HPDE6-E6E7 (cell line): ENCODE measurements around the gene EPB41.
"Not testable (repeated sequence)": the region's sequence is repeated elsewhere in the genome, so short reads cannot be mapped to it uniquely, and the experiment has no call there.

Source experiments
- DNase-seq: peaks from one replicate; pipeline ENCODE4 v3.0.0; 2011; ENCODE audit warnings: missing footprints; ENCODE audit errors: extremely low spot score

EPB41 gene

GRCh38 chr1:28981210-28981609 is 66.8 kb downstream of the EPB41 start:
- DNase-seq = no peak

GRCh38 chr1:28982198-28982597 is 67.8 kb downstream of the EPB41 start:
- DNase-seq = no peak

- DNase-seq = no peak
Measured at GRCh38 chr1:28983091-28983490, 68.7 kb downstream of the EPB41 start.

GRCh38 chr1:28983509-28984310 is 69.3 kb downstream of the EPB41 start:
- DNase-seq = no peak

- DNase-seq = no peak
Measured at GRCh38 chr1:28984311-28984684, 69.9 kb downstream of the EPB41 start.

GRCh38 chr1:28985427-28985826 is 71.1 kb downstream of the EPB41 start:
- DNase-seq = no peak

GRCh38 chr1:28986306-28986910 is 72.0 kb downstream of the EPB41 start:
- DNase-seq = no peak

GRCh38 chr1:29002792-29003191 is 88.4 kb downstream of the EPB41 start:
- DNase-seq = peak; percentile 2

GRCh38 chr1:29004288-29004687 is 89.9 kb downstream of the EPB41 start:
- no peak for DNase-seq

GRCh38 chr1:29004798-29005197 is 90.4 kb downstream of the EPB41 start:
- DNase-seq = no peak

- DNase-seq = no peak
Measured at GRCh38 chr1:29011775-29012174, 97.4 kb downstream of the EPB41 start.

GRCh38 chr1:29017235-29017634 is 102.9 kb downstream of the EPB41 start:
- DNase-seq = no peak

GRCh38 chr1:29017975-29018712 is 103.8 kb downstream of the EPB41 start:
- no peak for DNase-seq

- no peak for DNase-seq
Measured at GRCh38 chr1:29022620-29023019, 108.3 kb downstream of the EPB41 start.

- no peak for DNase-seq
Measured at GRCh38 chr1:29029667-29030066, 115.3 kb downstream of the EPB41 start.

- DNase-seq = no peak
Measured at GRCh38 chr1:29032841-29033240, 118.5 kb downstream of the EPB41 start.

- peak; percentile 23 for DNase-seq
Measured at GRCh38 chr1:29033829-29034466, 119.6 kb downstream of the EPB41 start.

GRCh38 chr1:29043274-29043965 is 129.1 kb downstream of the EPB41 start:
- DNase-seq = no peak

- no peak for DNase-seq
Measured at GRCh38 chr1:29044010-29044409, 129.6 kb downstream of the EPB41 start.

- DNase-seq = not testable (repeated sequence)
Measured at GRCh38 chr1:29045663-29046062, 131.3 kb downstream of the EPB41 start.

- DNase-seq = no peak
Measured at GRCh38 chr1:29047142-29047541, 132.8 kb downstream of the EPB41 start.

GRCh38 chr1:29050166-29050565 is 135.8 kb downstream of the EPB41 start:
- no peak for DNase-seq
